GM18951 (cell line): ENCODE results near the gene NBEAL1.
"Not testable (repeated sequence)": the region's sequence is repeated elsewhere in the genome, so short reads cannot be mapped to it uniquely, and the experiment has no call there.

Source experiments
- POLR2A ChIP-seq: IDR thresholded peaks from 4 replicates; pipeline ENCODE4 v1.6.1; 2011; ENCODE audit warnings: mild to moderate bottlenecking; ENCODE audit not compliant: insufficient read length, insufficient read depth; ENCODE audit errors: extremely low read depth
- in situ Hi-C: fragments of 300-500 bp; cut with MboI; formaldehyde crosslinking; loops from one replicate; pipeline ENCODE4 v1.12.0; 2022; ENCODE audit warnings: low sequenced_read_pairs, mixed read lengths, inconsistent platforms; ENCODE audit not compliant: unreplicated experiment

The NBEAL1 gene

DNA sequence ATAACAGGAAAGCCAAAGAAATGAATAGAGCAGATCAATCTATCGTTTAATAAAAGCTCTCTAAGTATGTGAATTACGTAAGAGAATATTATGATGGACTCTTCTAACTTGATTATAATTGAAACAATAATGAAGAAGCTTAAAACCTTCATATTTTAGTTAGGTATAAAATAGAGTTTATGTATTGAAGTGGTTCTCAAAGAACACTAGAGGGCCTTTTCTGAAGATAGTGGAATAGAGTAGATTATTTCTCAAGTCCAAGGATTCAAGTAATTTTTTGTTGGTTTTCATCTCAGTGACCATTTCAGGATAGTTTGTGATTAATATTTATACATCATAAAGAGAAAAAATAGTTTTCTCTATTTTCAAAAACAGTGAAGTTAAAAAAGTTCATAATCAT lies 97.7 kb downstream of the NBEAL1 start:
- in situ Hi-C loops, result loop anchor here (25.0 kb wide), 1 partner anchor 525 kb away; no protein-coding TSS in a partner anchor
- no peak for TF ChIP-seq POLR2A

- in situ Hi-C loops, result loop anchor here (25.0 kb wide), 1 partner anchor 528 kb away; no protein-coding TSS in a partner anchor
These were observed 100.6 kb downstream of the NBEAL1 start for GRCh38 chr2:203115201-203115700.

- in situ Hi-C loops, result loop anchor here (25.0 kb wide), 1 partner anchor 535 kb away; no protein-coding TSS in a partner anchor
- no peak for TF ChIP-seq POLR2A
These were observed 107.8 kb downstream of the NBEAL1 start for GRCh38 chr2:203122317-203122986.

DNA sequence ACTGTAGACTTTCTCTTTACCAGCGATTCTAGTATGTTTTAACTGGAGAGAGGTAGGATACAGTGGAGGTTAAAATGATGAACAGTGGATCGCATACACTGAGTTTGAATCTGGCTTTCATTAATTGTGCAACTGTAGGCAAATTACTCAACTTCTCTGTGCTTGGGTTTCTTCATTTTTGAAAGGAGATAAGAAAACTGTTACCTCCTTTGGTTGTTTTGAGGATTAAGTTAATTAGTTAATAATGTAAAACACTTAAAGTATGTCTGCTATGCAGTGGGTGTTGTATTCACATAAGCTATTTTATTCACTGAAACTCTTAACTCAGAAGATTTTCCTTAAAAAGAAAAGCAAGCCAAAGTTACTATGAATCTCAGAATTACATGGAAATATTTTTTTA lies 112.3 kb downstream of the NBEAL1 start:
- in situ Hi-C loops, result no loop called here
- no peak for TF ChIP-seq POLR2A

GRCh38 chr2:203135105-203135504 lies 120.4 kb downstream of the NBEAL1 start:
- no peak for TF ChIP-seq POLR2A
- in situ Hi-C loops, result no loop called here

DNA sequence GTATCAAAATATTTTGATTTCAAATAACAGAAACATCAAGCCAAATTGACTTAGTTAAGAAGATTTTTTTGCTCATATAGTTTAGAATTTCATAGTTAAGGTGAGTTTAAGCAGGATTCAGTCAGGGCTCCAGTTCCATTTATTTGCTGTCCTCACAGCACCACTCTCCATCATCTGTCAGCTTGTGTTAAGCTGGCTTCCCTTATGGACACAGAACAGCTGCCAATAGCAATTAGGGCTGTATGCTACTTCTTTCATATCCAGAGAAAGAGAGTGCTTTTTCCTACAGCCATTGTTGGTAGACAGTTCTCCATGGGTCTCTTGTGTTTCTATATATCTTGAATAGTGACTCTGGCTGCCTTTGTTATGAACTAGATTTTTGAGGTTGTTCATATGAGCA lies 128.7 kb downstream of the NBEAL1 start:
- in situ Hi-C loops, result no loop called here
- TF ChIP-seq POLR2A, result no peak

GRCh38 chr2:203149194-203149593 lies 134.5 kb downstream of the NBEAL1 start:
- no peak for TF ChIP-seq POLR2A
- in situ Hi-C loops, result no loop called here

DNA sequence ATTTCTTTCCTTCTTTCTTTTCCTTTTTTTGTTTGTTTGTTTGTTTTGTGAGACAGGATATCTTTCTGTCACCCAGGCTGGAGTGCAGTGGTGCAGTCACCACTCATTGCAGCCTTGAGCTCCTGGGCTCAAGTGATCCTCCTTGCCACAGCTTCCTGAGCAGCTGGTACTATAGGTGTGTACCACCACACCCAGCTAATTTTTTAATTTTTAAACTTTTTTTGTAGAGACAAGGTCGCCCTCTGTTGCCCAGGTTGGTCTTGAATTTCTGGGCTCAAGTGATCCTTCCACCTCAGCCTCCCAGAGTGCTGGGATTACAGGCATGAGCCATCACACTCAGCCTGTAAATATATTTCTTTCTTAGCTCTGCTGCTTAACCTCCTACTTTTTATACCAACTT lies 140.7 kb downstream of the NBEAL1 start:
- no peak for TF ChIP-seq POLR2A
- in situ Hi-C loops, result no loop called here

DNA sequence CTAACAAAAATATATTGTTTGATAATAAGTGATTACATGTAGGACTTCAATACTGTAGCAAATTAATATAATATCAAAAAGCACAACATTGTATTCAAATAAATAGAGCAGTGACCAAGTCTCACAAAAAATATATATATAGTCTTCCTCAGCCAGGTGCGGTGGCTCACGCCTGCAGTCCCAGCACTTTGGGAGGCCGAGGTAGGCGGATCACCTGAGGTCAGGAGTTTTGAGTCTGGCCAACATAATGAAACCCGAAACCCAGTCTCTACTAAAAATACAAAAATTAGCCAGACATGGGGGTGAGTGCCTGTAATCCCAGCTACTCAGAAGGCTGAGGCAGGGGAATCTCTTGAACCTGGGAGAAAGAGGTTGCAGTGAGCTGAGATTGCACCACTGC lies 148.0 kb downstream of the NBEAL1 start:
- in situ Hi-C loops, result not testable (repeated sequence)

DNA sequence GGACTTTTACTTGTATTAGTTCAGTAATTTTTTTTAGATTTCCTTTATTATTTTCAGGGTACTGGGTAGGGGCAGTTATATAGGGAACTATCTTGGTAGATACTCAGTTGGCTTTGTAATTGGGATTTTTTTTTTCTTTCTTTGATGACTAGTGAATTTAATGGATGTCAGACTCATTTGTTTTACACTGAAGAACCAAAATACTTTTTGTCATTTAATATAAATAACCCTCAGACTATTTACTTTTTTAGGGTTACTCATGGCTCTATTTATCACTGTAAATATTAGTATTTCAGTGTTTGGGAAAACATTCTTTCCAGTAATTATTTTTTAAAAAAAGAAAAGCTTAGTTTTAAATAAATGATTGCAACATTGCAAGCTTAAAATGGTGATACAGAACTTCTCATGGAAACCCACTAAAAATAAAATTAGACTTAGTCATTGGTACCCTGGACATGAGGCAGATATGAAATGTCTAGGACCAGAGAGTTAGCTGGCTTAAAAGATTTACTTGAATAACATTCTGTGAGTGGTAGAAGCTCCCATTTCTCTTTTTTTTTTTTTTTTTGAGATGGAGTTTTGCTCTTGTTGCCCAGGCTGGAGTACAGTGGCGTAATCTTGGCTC lies 149.7 kb downstream of the NBEAL1 start:
- no peak for TF ChIP-seq POLR2A
- in situ Hi-C loops, result no loop called here

DNA sequence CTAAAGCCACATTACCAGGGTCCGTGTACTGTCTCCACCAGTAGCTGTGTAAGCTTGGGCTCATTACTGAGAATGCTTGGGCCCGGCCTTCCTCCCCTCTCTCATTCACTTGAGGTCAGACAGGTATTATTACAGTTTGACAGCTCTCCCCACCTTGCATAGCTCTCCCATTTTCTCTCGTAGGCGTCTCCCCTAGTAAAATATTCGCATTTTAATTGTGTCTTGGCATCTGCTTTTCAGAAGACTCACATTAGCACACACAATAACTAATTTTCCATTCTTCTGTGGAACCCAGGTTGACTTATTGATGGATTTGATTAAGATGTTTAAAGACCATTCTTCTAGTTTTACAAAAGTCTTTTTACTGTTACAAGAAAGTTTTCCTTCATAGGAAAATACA lies 153.1 kb downstream of the NBEAL1 start:
- in situ Hi-C loops, result no loop called here
- no peak for TF ChIP-seq POLR2A

- no peak for TF ChIP-seq POLR2A
These were observed 155.8 kb downstream of the NBEAL1 start for GRCh38 chr2:203170502-203170901.

GRCh38 chr2:203175371-203175770 lies 160.7 kb downstream of the NBEAL1 start:
- in situ Hi-C loops, result no loop called here
- TF ChIP-seq POLR2A, result no peak

More at GRCh38 chr2:203170502-203170901, 155.8 kb downstream of the NBEAL1 start:
- in situ Hi-C loops, result no loop called here

GRCh38 chr2:203177361-203177760 lies 162.7 kb downstream of the NBEAL1 start:
- in situ Hi-C loops, result no loop called here
- no peak for TF ChIP-seq POLR2A
